GM18511 (cell line): Measurements from ENCODE around the gene ABCB11.

Experiments used
- ATAC-seq: cut with Tn5 transposase; IDR thresholded peaks from one replicate; pipeline ENCODE4 v1.9.1; 2021; ENCODE audit warnings: mild to moderate bottlenecking, moderate library complexity; ENCODE audit not compliant: unreplicated experiment

The ABCB11 gene

DNA sequence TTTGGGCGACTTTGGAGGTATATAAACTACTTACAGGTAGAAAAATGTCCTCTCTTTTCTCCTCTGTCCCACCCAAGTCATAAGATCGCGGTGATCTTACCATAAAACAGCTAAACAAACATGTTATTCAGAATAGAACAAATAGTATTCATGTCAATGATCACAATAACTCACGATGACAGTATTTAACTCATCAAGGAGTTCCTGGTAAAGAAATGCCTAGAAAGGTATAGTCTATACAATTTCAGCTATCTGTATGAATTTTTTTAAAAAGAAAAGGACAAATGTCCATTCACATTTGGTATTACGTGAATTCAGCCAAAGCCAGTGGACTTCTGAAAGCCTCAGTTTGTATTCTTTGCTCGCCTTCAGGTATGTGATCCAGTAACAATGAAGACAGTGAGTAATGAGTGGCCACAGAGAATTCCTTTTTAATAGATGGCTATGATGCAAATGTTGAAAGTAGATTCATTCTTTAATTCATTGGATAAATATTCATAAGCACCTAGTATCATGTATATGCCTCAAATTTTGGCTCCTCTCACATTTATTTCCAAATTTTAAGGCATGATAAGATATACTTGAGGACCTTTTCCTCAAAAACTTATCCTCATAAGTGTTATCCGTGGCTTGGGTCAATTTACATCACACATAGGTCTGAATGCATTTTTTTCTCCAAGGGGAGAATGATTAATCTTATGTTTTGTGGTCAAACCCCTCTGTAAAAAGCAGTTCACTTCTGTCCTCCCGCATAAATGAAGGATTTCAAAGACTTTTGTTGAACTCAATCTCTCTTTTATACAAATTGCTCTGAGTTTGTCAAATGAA is 20.3 kb downstream of the ABCB11 start:
- no peak for ATAC-seq

DNA sequence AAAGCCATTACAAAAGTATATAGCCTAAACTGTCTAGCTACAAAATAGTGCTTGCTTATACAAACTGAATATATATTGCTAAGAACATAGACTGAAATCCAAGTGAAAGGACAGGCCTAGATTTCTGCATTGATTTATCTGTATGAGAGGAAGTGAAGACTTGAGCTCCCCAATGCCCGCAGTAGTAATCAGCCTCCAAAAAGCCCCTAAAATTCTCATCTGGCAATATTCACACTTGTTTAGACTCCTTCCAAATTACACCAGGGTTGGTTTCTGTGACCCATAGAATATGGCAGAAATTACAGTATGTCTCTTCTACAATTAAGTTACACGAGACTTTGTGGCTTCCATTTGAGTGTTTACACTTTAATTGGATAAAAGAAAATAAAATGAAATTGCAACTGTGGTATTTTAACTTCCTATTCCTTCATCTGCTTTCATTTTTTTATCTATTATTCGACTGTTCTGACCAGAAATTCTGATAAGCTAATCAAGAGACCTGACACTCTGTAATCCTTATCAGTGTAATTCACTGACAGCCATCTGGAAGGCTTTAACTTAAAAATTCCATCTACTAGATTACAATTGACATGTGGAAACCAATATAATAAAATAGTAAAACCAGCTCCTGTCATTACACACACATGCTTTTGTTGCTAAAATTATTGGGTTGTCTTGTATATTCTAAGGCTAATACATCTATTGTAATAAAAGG is 21.1 kb downstream of the ABCB11 start:
- no peak for ATAC-seq

DNA sequence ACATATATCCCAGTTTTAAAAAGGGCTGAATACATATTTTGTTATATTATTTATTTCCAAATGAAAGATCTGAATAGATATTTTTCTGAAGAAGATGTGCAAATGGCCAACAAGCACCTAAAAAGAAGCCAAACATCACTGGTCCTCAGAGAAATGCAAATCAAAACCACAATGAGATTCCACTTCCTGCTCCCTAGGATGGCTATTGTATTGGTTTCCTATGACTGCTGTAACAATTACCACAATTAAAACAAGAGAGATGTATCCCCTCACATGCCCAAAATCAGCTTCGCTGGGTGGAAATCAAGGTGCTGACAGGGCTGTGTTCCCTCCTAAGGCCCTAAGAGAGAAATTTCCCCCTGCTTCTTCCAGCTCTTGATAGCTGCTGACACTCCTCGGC is 23.2 kb downstream of the ABCB11 start:
- no peak for ATAC-seq

DNA sequence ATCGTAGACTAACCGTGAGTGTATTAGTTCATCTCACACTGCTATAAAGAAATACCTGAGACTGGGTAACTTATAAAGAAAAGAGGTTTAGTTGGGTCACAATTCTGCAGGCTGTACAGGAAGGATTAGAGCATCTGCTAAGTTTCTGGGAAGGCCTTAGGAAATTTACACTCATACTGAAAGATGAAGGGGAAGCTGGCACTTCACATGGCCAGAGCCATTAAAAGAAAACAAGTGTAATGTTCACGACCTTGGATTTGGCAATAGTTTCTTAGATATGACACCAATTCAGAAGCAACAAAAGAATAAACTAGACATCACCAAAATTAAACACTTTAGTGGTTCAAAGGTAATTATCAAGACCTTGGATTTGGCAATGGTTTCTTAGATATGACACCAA is 23.8 kb downstream of the ABCB11 start:
- ATAC-seq = no peak

DNA sequence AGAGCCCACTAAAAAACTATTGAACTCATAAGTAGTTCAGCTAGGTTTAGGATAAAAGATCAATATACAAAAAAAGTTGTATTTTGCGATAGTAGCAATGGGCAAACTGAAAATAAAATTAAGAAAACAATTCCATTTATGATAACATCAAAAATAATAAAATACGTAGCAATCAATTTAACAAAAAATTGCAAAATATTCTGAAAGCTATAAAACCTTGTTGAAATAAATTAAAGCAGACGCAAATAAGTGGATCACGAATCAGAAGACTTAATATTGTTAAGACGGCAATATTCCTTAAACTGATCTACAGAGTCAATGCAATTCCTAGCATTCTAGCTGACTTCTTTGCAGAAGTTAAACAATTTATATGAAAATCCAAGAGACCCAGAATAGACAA is 24.5 kb downstream of the ABCB11 start:
- no peak for ATAC-seq

DNA sequence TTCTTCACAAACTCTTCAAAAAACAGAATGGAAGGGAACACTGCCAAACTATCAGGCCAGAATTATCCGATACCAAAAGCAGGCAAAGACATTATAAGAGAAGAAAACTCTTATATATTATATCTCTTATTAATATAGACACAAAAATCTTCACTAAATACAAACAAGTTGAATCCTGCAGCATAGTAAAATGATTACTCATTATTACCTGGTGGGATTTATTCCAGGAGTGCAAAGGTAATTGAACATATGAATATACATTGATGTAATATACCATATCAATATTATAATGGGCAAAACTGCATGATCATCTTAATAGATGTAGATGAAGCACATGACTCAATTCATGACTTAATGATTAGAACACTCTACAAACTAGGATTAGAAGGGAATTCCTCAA is 25.1 kb downstream of the ABCB11 start:
- no peak for ATAC-seq

DNA sequence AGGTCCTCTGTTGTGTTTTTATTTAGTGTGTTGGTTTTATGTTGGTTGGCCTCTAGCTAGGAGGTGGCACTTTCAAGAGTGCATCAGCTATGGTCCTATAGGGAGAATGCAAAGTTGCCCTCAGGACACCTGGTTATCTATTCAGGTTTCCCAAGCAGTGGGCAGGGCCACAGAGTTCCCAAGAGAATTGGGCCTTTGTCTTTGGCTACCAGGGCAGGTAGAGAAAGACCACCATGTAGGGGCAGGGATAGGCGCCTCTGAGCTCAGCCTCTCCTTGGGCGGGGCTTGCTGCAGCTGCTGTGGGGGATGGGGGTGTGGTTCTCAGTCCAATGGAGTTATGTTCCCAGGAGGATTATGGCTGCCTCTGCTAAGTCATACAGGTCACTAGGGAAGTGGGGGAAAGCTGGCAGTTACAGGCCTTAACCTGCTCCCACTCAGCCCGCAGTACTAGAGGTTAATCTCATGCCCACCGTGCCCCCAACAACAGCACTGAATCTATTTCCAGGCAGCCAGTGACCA is 26.0 kb downstream of the ABCB11 start:
- ATAC-seq = no peak

DNA sequence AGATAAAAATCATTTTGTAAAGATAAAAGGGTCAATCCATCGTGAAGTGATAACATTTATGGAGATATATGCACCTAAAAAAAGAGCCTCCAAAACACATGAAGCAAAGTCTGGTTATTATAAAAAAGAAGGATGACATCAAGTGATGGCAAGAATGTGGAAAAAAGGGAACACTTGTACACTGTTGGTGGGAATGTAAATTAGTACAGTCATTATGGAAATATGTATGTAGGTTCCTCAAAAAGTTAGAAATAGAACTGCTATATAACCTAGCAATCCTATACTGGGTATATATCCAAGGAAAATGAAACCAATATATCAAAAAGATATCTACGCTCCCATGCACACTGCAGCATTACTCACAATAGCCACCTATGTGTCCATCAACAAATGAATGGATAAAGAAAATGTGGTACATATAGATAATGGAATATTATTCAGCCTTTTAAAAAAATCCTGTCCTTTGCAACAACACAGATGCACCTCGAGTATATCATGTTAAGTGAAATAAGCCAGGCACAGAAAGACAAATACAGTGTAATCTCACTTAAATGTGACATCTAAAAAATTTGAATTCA is 28.9 kb downstream of the ABCB11 start:
- no peak for ATAC-seq

DNA sequence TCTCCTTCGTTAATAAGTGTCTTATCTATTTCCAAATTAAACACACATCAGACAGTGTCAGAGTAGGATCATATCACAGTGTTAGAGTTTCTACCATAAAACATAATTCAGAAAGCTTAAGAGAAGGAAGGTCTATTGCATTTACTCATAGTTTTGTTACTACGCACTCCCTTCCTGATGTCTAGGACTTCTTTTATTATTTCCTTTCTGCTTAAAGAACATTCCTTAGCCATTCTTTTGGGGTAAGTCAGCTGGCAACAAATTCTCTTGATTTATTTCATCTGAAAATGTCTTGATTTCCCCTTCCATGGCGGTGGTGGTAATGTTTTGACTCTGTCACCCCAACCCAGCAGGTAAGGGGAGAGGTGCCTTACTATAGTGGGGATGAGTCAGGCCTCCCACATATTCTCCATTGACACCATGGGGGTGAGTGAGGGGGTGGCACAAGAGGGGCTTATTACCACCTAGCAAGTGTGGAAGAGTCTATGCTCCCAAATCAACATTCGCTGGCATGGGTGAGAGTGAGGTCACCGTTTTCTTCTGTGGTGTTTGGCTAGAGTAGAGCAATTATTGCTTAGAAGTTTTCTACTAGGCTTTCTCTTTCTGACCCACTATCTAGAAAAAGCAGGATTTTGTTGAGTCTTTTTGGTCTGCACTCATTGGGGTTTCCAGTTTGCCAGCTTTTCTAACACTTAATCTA is 29.9 kb downstream of the ABCB11 start:
- ATAC-seq = no peak

DNA sequence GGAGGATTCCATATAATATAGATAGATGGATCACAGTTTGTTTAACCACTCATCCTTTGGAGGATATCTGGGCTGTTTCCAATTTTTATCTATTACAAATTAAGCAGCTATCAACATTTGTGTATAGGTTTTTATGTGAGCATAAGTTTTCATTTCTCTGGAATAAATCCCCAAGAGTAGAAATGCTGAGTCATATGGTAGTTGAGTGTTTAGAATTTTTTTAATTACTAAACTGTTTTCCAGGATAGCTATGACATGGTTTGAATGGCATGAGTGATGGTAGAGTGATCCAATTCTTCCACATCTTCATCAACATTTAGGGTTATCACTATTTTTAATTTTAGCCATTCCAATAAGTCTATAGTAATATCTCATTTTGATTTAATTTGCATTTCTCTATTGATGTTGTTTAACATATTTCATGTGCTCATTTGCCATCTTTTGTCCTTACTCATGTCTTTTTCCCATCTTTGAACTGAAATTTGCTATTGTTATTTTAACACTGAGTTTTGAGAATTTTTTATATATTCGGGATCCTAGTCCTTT is 31.4 kb downstream of the ABCB11 start:
- ATAC-seq = no peak

DNA sequence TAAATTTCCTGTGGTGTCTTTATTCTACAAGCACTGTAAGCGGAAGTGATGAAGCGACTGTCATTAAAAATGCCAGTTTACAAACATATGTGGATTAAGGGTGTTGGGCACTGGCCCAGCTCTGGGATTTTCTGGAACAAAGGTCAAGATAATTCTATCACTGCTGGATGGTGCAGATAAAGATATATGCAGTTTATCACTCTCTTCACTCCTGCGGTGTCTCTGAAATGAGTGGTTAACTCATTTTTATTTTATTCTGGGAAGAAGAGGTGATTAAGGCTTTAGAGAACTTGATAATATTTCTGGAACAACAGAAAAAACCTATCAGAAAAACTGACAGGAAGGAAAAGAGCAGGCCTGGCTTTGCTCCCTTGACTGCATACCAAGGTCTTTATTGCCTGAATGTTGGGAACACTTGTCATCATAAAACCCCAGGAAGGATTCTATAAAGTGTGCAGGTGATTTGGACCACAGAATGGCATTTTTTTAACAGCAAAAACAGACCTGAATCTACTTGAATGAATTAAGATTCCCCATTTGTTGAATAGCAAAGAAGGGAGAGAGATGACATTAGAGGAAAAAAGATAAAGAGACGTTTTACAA is 32.4 kb downstream of the ABCB11 start:
- no peak for ATAC-seq

DNA sequence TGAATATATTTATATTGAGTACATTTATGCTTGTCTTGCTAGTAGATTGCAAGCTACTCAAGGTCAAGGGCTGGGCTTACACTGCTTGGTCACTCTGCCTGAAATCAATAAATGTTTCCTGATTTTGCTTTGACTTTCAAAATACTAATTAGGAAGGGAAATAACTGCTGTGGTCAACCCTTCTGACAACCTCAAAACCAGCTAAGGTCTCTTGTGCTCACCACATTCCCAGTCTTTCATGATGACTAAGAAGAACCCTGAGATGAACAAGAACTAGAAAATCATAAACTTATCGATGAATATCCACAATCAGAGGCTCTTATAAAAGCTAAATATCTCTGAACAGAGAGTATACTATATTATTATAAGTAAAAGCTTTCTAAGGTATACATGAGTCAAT is 33.3 kb downstream of the ABCB11 start:
- no peak for ATAC-seq

DNA sequence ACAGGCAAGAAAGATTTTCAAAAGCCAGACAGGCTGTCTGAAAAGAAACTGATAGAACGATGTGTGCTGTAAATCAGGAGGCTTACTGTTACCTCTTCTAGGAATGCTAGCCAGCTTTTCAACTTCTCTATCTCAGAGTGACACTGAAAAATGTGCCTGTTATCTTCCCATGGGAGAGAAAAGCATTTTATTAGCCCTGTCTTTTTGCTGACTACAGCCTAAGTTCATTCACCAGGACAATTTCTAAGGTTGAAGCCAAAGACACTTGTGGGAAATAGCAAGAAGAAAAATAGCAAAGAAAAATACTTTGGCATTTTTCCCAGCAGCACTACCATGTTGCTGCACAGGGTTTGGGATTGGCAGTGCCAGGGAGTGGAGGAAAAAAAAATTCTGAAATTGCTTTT is 34.0 kb downstream of the ABCB11 start:
- no peak for ATAC-seq

DNA sequence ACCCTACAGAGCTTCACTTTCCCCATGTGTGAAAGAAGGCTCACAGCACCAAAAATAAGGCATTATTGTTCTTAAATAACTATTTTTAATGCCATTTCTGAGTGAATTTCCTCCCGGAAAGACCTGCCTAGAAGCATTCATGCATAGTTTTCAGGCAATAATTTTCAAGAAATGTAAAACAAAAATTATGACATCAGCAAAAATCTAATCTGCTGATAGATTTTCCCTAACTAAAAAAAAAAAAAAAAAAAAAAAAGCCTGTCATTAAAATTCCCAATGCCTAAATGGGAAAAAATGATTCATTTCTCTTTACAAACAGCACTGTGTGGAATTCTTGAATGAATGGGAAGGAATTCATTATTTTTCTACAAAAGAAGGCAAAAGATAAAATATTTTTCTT is 35.4 kb downstream of the ABCB11 start:
- no peak for ATAC-seq

DNA sequence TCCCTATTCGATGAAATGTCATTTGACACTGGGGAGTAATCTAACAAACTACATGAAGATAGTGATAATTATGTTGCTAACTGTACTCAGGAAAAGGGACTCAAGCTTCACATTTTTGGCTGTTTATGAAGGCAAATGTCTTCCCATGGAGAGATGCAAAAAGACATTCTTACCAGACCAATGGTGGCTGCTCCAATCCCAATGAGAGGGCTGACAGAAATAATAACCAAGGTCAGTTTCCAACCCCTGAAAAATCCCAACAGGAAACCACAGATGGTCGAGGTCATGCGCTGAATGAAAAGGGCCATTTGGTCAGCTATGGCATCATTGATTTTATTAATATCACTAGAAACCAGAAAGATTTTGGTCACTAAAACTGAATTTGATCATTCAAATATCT is 37.6 kb downstream of the ABCB11 start:
- ATAC-seq = no peak

DNA sequence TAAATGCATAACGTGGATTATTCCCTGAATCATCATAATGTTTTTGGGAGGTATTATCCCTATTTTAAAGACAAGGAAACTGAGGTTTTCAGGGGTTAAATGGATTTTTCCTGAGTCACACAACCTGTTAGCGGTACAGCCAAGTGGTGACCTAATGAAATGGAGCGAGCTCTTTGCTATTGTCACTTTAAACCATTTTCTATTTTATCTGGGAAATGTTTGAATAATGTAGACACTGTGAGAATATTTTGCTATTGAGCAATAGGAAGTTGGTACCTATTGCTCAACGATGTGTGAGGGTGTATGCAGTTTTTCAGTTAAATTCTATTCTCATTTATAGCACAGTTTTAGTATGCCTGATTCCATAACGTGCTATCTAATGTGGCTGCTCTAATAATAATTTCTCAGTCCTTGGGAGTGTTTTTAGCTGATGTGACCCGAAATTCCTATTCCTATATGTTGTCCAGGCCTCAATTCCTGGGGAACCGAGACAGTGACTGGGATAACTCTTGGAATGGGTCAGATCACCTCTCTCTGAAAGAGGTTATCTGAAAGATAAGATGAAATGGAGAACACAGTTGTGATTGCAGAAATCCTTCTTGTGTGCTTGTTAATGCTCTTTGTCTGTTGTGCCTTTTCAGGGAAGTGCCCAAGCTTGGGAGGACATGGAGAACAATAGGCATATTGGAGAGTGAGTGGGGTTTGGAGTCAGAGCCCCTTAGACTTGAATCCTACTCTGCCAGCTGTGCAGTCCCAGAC is 38.4 kb downstream of the ABCB11 start:
- no peak for ATAC-seq

DNA sequence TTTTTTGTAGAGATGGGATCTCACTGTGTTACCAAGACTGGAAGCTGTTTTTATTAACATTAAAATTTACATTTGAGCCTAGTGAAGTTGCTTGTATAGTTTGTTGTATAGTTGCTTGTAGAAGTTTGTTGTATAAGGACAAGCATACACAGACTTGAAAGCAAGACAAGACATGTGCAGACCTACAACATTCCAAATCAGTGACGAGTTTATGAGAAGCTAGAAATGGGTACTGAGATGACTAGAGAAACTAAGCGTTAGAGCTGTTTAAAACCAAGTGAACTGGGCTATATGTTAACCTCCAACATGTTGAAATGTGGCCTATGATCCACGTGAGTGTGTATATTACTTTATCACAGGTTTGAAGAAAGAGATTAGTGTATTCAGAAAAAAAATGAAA is 39.1 kb downstream of the ABCB11 start:
- no peak for ATAC-seq

DNA sequence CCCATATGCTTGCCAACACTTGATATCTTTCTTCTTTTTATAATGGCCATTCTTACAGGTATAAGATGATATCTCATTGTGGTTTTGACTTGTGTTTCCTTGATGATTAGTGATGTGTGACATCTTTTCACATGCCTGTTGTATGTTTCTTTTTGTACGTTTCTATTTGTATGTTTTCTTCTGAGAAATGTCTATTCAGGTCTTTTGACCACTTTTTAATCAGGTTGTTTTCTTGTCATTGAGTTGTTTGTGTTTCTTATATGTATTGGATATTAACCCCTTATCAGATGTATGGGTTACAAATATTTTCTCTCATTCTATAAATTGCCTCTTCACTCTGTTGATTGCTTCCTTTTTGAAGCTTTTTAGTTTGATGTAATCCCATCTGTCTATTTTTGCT is 42.4 kb downstream of the ABCB11 start:
- no peak for ATAC-seq

DNA sequence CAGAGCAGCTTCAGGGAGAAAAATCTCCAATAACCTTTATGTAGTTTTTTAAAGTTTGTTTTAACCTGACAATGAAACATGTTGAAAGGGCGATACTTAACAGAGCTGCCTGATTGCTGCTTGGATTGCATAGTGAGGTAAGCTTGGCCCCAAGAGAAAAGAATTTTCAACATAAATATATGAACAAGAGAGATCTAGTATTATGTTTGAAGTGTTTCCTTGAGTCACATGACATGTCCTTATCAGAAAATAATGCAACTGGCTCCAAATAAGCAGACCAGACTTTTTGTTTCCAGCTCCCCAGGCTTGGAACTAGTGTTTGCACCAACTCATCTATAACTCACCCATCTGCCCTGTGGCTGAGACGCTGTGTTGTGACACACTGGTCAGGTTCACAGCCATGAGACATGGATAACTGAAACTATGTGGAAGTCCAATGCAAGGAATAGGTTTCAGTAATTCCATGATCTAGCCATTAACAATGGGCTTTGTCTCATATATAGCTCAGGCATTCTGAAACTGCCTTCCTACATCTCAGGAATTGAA is 44.7 kb downstream of the ABCB11 start:
- ATAC-seq = no peak

DNA sequence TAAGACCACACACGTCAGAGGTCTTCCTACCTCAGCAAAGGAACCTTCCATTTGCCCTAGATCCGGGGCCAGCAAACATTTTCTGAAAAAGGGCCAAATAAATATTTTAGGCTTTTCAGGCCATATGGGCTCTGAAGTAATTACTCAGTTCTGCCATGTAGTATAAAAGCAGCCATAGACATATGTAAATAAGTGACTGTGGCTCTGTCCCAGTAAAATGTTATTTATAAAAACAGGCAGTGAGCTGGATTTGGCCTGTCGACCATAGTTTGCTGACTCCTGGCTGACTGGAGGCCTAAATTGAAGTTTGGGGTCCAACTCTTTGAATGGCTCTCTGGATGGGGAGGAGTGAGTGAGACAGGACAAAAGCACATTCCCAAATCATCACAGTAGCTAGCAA is 49.5 kb downstream of the ABCB11 start:
- ATAC-seq = no peak
